Type B pancreatic cell (in vitro differentiated cells): ENCODE results near the gene CCDC106. TPM values are rescaled to one million over a fixed set of nuclear protein-coding genes. Genes with fewer than 3 reads are reported as not detected.

Source experiments
- DNase-seq: peaks from one replicate; pipeline ENCODE4 v3.0.0; 2021; ENCODE audit warnings: mixed read lengths; ENCODE audit not compliant: unreplicated experiment; ENCODE audit errors: extremely low spot score
- H3K27ac Mint-ChIP-seq: 2 replicates; pipeline ENCODE4 v1.8.0; 2021; ENCODE audit warnings: mild to moderate bottlenecking, mixed read lengths
- H3K27me3 Mint-ChIP-seq: 2 replicates; pipeline ENCODE4 v1.8.0; 2021; ENCODE audit warnings: mixed read lengths
- H3K36me3 Mint-ChIP-seq: 2 replicates; pipeline ENCODE4 v1.8.0; 2021; ENCODE audit warnings: mixed read lengths
- H3K4me1 Mint-ChIP-seq: one replicate; pipeline ENCODE4 v1.8.0; 2021; ENCODE audit warnings: mixed read lengths; ENCODE audit not compliant: unreplicated experiment
- H3K4me3 Mint-ChIP-seq: 2 replicates; pipeline ENCODE4 v1.8.0; 2021; ENCODE audit warnings: mild to moderate bottlenecking, mixed read lengths
- H3K9me3 Mint-ChIP-seq: 2 replicates; pipeline ENCODE4 v1.8.0; 2021; ENCODE audit warnings: mixed read lengths
- total RNA-seq: library from RNA; stranded (reverse); gene quantifications from 2 replicates; pipeline ENCODE4 v1.2.1, GENCODE V29; 2021; ENCODE audit warnings: low replicate concordance
- TF ChIP-seq, protein P1 (sequence below): fragments of 200-600 bp; sonication (generic); conservative IDR thresholded peaks from 2 replicates; pipeline ENCODE4 v1.5.0; 2021; ENCODE audit warnings: antibody characterized with exemption, mild to moderate bottlenecking

The CCDC106 gene
- total RNA-seq, 1 donor from 2014 or later = 18.1 TPM

DNA sequence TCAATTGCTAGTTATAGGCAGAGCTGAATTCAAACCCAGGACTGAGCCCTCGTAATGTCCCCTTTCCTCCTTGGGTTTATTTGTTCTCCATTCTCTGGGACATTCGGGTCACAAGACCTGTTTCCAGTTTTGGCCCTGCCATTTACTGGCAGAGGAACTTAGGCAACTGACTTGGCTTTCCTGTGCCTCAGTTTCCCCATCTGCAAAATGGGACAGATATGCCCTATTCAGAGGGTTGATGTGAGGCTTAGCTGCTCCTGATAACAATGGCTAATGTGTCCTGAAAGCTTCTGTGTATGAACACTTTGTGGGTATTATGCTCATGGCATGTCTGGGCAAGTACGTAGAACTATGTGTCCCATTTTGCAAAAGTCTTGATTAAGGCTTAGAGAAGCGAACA is 46.9 kb upstream of the CCDC106 start:
- H3K27ac Mint-ChIP-seq = peak overlapping the region; percentile 94

DNA sequence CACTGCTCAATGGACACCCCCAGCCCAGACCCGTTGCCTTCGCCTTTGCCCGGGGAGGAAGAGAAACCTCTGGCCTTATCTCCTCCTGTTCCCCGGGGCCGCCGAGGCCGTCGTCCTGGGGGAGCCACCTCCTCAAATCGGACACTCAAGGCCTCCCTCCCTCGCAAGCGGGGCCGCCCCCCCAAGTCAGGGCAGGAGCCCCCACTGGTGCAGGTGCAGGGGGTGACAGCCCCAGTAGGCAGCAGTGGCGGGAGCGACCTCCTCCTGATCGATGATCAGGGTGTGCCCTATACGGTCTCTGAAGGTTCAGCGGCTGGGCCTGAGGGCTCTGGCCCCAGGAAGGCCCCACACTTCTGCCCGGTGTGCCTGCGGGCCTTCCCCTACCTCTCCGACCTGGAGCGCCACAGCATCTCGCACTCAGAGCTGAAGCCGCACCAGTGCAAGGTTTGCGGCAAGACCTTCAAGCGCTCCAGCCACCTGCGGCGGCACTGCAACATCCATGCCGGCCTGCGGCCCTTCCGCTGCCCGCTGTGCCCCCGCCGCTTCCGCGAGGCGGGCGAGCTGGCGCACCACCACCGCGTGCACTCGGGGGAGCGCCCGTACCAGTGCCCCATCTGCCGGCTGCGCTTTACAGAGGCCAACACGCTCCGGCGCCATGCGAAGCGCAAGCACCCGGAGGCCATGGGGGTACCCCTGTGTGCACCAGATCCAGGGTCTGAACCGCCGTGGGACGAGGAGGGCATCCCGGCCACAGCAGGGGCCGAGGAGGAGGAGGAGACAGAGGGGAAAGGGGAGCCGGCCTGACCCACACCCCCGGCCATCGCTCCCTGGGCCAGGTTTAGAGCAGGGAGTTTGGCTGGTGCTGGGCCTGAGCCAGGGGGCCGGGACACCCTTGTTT is 45.7 kb upstream of the CCDC106 start:
- Mint-ChIP-seq H3K4me3 (peak overlapping the region; percentile 90), H3K36me3 (peaks cover 19% of the 10 kb centered on the region), H3K4me1 (peaks cover 29% of the 10 kb centered on the region), H3K27ac (peak overlapping the region; percentile 94), H3K9me3 (no peaks in the 10 kb centered on the region), H3K27me3 (no peaks in the 10 kb centered on the region)
- no peak for DNase-seq
- TF ChIP-seq, protein P1, sequence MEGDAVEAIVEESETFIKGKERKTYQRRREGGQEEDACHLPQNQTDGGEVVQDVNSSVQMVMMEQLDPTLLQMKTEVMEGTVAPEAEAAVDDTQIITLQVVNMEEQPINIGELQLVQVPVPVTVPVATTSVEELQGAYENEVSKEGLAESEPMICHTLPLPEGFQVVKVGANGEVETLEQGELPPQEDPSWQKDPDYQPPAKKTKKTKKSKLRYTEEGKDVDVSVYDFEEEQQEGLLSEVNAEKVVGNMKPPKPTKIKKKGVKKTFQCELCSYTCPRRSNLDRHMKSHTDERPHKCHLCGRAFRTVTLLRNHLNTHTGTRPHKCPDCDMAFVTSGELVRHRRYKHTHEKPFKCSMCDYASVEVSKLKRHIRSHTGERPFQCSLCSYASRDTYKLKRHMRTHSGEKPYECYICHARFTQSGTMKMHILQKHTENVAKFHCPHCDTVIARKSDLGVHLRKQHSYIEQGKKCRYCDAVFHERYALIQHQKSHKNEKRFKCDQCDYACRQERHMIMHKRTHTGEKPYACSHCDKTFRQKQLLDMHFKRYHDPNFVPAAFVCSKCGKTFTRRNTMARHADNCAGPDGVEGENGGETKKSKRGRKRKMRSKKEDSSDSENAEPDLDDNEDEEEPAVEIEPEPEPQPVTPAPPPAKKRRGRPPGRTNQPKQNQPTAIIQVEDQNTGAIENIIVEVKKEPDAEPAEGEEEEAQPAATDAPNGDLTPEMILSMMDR = no peak

More for the DNA sequence above, 46.9 kb upstream of the CCDC106 start:
- DNase-seq = no peak
- H3K36me3 Mint-ChIP-seq = peaks cover 20% of the 10 kb centered on the region
- H3K4me1 Mint-ChIP-seq = peaks cover 18% of the 10 kb centered on the region
- H3K27me3 Mint-ChIP-seq = no peaks in the 10 kb centered on the region
- TF ChIP-seq, protein P1 = no peak
- H3K9me3 Mint-ChIP-seq = no peaks in the 10 kb centered on the region
- H3K4me3 Mint-ChIP-seq = peak overlapping the region; percentile 90

DNA sequence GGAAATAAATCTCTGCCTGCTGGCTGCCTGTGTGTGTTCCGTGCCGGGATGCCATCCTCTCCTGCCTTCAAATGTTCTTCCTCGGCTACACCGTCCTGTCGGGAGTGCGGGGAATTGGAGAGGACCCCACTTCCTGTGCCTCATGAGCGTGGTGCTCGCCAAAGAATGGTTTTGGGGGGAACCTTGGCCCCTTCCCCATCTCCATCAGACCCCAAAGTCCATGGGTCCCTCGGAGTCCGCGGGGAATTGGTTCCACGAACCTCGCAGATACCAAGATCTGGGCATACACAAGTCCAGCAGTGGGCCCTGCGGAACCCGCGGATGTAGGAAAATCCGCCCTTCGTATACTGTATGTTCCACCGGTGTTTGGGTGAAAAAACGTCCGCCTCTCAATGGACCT is 44.9 kb upstream of the CCDC106 start:
- H3K27me3 Mint-ChIP-seq = no peaks in the 10 kb centered on the region
- H3K4me1 Mint-ChIP-seq = peaks cover 34% of the 10 kb centered on the region
- H3K36me3 Mint-ChIP-seq = peaks cover 19% of the 10 kb centered on the region
- no peak for DNase-seq
- peak overlapping the region; percentile 61 for H3K4me3 Mint-ChIP-seq
- H3K9me3 Mint-ChIP-seq = no peaks in the 10 kb centered on the region
- H3K27ac Mint-ChIP-seq = peak overlapping the region; percentile 53
- TF ChIP-seq, protein P1 = no peak

GRCh38 chr19:55603581-55604292 is 44.3 kb upstream of the CCDC106 start:
- H3K9me3 Mint-ChIP-seq = no peaks in the 10 kb centered on the region
- H3K36me3 Mint-ChIP-seq = peaks cover 18% of the 10 kb centered on the region
- TF ChIP-seq, protein P1 = no peak
- DNase-seq = no peak
- peaks cover 30% of the 10 kb centered on the region for H3K4me1 Mint-ChIP-seq
- H3K4me3 Mint-ChIP-seq = peak overlapping the region; percentile 61
- H3K27me3 Mint-ChIP-seq = no peaks in the 10 kb centered on the region
- peak overlapping the region; percentile 53 for H3K27ac Mint-ChIP-seq

GRCh38 chr19:55605207-55605636 is 42.8 kb upstream of the CCDC106 start:
- DNase-seq = peak; percentile 99
- Mint-ChIP-seq H3K4me3 (peak overlapping the region; percentile 93), H3K9me3 (no peaks in the 10 kb centered on the region), H3K36me3 (peaks cover 24% of the 10 kb centered on the region), H3K27ac (peak overlapping the region; percentile 97), H3K4me1 (peaks cover 27% of the 10 kb centered on the region), H3K27me3 (no peaks in the 10 kb centered on the region)
- TF ChIP-seq, protein P1 = no peak
